Peyer's patch (tissue), 4 donors: ENCODE data around the gene EXOSC6. TPM values are rescaled to one million over a fixed set of nuclear protein-coding genes. Genes with fewer than 3 reads are reported as not detected.

Experiments
- DNase-seq, 3 donors: peaks; one replicate each; pipeline ENCODE4 v3.0.0-alpha.2; 2017 to 2019
- H3K27ac ChIP-seq, 4 donors: fragments of 200-600 bp; sonication (generic); one replicate each; pipeline ENCODE4 v1.5.1; 2016 to 2019
- H3K27me3 ChIP-seq, 2 donors: fragments of 200-600 bp; sonication (generic); one replicate each; pipeline ENCODE4 v1.5.1; 2019
- H3K36me3 ChIP-seq, 3 donors: fragments of 200-600 bp; sonication (generic); one replicate each; pipeline ENCODE4 v1.5.1; 2016 to 2019
- H3K4me1 ChIP-seq, 4 donors: fragments of 200-600 bp; sonication (generic); one replicate each; pipeline ENCODE4 v1.5.1; 2016 to 2019
- H3K4me3 ChIP-seq, 4 donors: fragments of 200-600 bp; sonication (generic); 1 replicate in 3 of 4; 2 replicates in 1 of 4; pipeline ENCODE4 v1.5.1; 2016 to 2019; ENCODE audit warnings: mild to moderate bottlenecking in 1 of 4
- H3K9me3 ChIP-seq, 4 donors: fragments of 200-600 bp; sonication (generic); one replicate each; pipeline ENCODE4 v1.5.1; 2016 to 2019; ENCODE audit warnings: mild to moderate bottlenecking in 1 of 4
- POLR2A ChIP-seq, 2 donors: fragments of 450-650 bp; IDR thresholded peaks; one replicate each; pipeline ENCODE4 v1.5.1; 2017; ENCODE audit warnings: antibody characterized with exemption in 2 of 2, mild to moderate bottlenecking in 2 of 2, moderate library complexity in 2 of 2
- total RNA-seq, 4 donors: library from RNA; depleted of rRNA; stranded (reverse); fragments of >200 nt; gene quantifications; one replicate each; pipeline ENCODE4 v1.1.0, GENCODE V29; 2016
- TF ChIP-seq, protein P1 (sequence below), 6 experiments: fragments of 450-650 bp in 4 of 6; fragments of 200-600 bp in 2 of 6; sonication (generic) in 1 of 6; IDR thresholded peaks; one replicate each; pipeline ENCODE4 v1.5.1; 2017 to 2019; ENCODE audit warnings: antibody characterized with exemption in 6 of 6, mild to moderate bottlenecking in 3 of 6, moderate library complexity in 1 of 6

EXOSC6 gene
- total RNA-seq, 4 donors from 2014 or later, result 15.7 to 33.4 (median 20.9) TPM

- Histone ChIP-seq H3K27ac (no peak overlapping the region), H3K9me3 (no peaks in the 10 kb centered on the region), H3K36me3 (peaks cover 0 to 96% (median 3%) of the 10 kb centered on the region in 3 donors), H3K4me1 (no peaks in the 10 kb centered on the region), H3K27me3 (no peaks in the 10 kb centered on the region), H3K4me3 (no peak overlapping the region)
- TF ChIP-seq POLR2A (IDR thresholded peaks at IDR 0.05), result no peak
- TF ChIP-seq, protein P1, sequence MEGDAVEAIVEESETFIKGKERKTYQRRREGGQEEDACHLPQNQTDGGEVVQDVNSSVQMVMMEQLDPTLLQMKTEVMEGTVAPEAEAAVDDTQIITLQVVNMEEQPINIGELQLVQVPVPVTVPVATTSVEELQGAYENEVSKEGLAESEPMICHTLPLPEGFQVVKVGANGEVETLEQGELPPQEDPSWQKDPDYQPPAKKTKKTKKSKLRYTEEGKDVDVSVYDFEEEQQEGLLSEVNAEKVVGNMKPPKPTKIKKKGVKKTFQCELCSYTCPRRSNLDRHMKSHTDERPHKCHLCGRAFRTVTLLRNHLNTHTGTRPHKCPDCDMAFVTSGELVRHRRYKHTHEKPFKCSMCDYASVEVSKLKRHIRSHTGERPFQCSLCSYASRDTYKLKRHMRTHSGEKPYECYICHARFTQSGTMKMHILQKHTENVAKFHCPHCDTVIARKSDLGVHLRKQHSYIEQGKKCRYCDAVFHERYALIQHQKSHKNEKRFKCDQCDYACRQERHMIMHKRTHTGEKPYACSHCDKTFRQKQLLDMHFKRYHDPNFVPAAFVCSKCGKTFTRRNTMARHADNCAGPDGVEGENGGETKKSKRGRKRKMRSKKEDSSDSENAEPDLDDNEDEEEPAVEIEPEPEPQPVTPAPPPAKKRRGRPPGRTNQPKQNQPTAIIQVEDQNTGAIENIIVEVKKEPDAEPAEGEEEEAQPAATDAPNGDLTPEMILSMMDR (IDR thresholded peaks at IDR 0.05), result no peak
- no peak for DNase-seq
Measured at GRCh38 chr16:70257391-70257790, 5.7 kb upstream of the EXOSC6 start.

- Histone ChIP-seq H3K27me3 (no peaks in the 10 kb centered on the region), H3K9me3 (no peaks in the 10 kb centered on the region), H3K4me3 (no peak overlapping the region), H3K4me1 (peaks cover 0 to 5% (median 2%) of the 10 kb centered on the region in 4 donors), H3K36me3 (peaks cover 0 to 78% (median 3%) of the 10 kb centered on the region in 3 donors), H3K27ac (no peak overlapping the region)
- no peak for TF ChIP-seq POLR2A (IDR thresholded peaks at IDR 0.05)
- TF ChIP-seq, protein P1 (IDR thresholded peaks at IDR 0.05), result no peak
- DNase-seq, result no peak
Measured at GRCh38 chr16:70255574-70255973, 3.8 kb upstream of the EXOSC6 start.

DNA sequence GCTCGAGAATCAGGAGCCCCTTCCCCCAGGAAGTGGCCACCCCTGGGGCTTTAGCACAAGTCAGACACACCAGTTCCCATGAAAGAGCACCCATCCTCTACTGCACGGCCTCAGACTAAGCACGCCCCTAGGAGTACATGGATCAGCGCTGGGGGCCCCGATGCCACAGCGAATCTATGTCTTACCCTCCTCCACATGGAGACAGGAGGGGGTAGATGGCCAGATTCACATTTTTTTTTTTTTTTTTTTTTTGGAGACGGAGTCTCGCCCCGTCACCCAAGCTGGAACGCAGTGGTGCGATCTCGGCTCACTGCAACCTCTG, 3.2 kb upstream of the EXOSC6 start:
- H3K4me1 ChIP-seq, result peaks cover 0 to 11% (median 4%) of the 10 kb centered on the region in 4 donors
- no peak overlapping the region for H3K4me3 ChIP-seq
- H3K27me3 ChIP-seq, result no peaks in the 10 kb centered on the region
- H3K9me3 ChIP-seq, result no peaks in the 10 kb centered on the region
- H3K27ac ChIP-seq, result no peak overlapping the region
- TF ChIP-seq POLR2A (IDR thresholded peaks at IDR 0.05), result no peak
- TF ChIP-seq, protein P1 (IDR thresholded peaks at IDR 0.05), result no peak
- DNase-seq, result no peak
- peaks cover 0 to 71% (median 3%) of the 10 kb centered on the region in 3 donors for H3K36me3 ChIP-seq

DNA sequence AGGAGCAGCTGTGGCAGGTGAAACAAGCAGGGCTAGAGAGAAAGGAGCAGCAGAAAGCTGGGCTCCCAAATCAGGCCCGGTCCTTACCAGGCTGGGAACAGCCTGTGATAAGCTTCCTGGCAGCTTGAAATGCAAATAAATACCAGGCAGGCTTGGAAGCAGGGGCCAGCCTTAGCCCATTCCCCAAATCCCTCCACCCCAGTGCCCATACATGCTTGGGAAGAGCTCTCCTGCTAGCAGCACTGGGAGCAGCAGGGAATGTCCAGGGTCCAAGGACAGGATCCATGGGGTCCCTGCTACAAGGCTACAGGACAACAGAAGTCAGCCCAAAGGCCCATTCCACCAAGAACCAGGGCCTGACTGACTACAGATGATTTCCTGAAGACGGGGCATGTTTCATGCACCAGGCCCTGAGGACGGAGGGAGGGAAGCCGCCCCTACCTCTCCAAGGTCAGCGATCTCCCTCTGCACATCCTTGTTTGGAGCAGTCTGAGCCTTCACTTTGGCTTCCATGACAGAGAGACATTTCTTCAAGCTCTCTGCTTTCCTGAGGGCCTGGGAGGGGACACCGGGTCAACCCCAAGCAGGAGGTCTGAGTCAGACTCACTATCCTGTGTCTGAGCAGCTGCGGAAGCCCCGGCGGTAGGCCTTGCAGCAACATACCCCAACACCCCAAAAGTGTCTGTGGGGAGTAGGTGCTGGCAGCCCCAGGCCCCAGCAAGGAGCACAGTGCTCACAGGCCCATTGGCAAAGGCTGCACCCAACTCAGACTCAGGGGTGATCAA, 2.6 kb upstream of the EXOSC6 start:
- no peak overlapping the region for H3K4me3 ChIP-seq
- TF ChIP-seq, protein P1 (IDR thresholded peaks at IDR 0.05), result no peak
- TF ChIP-seq POLR2A (IDR thresholded peaks at IDR 0.05), result no peak
- H3K27ac ChIP-seq, result no peak overlapping the region
- H3K9me3 ChIP-seq, result no peaks in the 10 kb centered on the region
- peaks cover 0 to 66% (median 3%) of the 10 kb centered on the region in 3 donors for H3K36me3 ChIP-seq
- no peak for DNase-seq
- H3K4me1 ChIP-seq, result peaks cover 0 to 17% (median 7%) of the 10 kb centered on the region in 4 donors
- no peaks in the 10 kb centered on the region for H3K27me3 ChIP-seq

GRCh38 chr16:70253291-70254106, 1.8 kb upstream of the EXOSC6 start:
- Histone ChIP-seq H3K27ac (no peak overlapping the region), H3K4me3 (no peak overlapping the region), H3K36me3 (peaks cover 0 to 57% (median 3%) of the 10 kb centered on the region in 3 donors), H3K4me1 (peaks cover 0 to 21% (median 9%) of the 10 kb centered on the region in 4 donors), H3K27me3 (no peaks in the 10 kb centered on the region), H3K9me3 (no peaks in the 10 kb centered on the region)
- TF ChIP-seq, protein P1 (IDR thresholded peaks at IDR 0.05), result peak; percentile 23 to 54 (median 44)
- TF ChIP-seq POLR2A (IDR thresholded peaks at IDR 0.05), result no peak
- DNase-seq, result peak in 2 of 3 donors; percentile 34 to 66
